GM12872 (cell line): ENCODE results near the gene CRTC3.

Experiments
- TF ChIP-seq, protein P1 (sequence below): IDR thresholded peaks from 3 replicates; pipeline ENCODE4 v1.5.1; 2011; ENCODE audit warnings: low read depth, mild to moderate bottlenecking, low read length, moderate library complexity; ENCODE audit not compliant: insufficient read depth

Gene CRTC3

GRCh38 chr15:90643301-90643632, 113.5 kb downstream of the CRTC3 start:
- TF ChIP-seq, protein P1, sequence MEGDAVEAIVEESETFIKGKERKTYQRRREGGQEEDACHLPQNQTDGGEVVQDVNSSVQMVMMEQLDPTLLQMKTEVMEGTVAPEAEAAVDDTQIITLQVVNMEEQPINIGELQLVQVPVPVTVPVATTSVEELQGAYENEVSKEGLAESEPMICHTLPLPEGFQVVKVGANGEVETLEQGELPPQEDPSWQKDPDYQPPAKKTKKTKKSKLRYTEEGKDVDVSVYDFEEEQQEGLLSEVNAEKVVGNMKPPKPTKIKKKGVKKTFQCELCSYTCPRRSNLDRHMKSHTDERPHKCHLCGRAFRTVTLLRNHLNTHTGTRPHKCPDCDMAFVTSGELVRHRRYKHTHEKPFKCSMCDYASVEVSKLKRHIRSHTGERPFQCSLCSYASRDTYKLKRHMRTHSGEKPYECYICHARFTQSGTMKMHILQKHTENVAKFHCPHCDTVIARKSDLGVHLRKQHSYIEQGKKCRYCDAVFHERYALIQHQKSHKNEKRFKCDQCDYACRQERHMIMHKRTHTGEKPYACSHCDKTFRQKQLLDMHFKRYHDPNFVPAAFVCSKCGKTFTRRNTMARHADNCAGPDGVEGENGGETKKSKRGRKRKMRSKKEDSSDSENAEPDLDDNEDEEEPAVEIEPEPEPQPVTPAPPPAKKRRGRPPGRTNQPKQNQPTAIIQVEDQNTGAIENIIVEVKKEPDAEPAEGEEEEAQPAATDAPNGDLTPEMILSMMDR = no peak

DNA sequence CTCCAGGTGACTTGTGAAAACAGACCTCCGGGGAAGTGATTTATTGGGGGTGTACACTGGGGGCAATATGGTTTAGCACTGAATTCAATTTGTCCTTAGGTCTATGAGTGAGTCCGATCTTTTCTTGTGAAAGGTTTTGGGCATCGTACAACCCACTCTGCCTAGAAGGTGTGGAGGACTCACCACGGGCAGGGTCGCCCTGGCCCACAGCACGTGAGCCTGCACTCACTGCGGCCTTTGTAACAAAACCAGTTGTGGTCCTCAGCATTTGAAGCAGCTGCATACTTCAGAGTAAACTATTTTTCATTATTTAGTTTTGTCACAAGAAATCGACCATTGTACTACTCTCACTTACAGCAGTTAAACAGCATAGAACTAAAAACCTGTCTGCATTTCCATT, 114.8 kb downstream of the CRTC3 start:
- TF ChIP-seq, protein P1 = no peak

GRCh38 chr15:90644952-90645725, 115.4 kb downstream of the CRTC3 start:
- TF ChIP-seq, protein P1 = no peak

DNA sequence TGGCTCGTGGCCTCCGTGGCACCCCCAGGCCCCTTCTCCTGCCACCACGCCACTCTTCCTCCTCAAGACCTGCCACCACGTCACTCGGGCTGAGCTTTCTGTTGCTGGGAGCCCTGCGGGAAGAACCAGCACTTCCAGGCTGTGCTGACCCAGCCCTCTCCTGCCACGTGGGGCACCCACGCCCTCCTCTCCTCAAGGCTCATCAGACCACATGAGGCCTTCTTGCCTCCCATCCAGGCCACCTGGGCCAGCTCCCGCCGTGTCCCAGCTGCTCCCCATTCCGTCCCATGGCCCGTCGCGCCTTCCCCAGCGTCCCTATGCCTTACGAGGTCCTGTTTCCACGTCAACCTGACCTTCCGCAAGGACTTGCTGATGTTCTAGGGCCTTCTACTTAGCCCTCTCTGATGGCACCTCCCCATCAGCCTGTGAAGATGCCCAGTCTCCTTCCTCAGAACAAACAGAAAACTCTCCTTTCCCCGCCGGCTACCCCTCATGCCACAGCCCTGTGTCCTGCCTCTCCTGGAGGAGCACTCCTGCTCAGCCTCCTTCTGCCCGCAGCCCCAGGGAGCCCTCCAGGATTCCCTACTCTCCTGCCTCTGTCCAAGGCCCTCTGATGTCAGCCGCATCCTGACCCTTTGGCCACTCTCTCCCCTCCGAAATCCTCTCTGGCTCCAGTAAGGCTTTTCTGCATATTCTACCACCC, 116.3 kb downstream of the CRTC3 start:
- TF ChIP-seq, protein P1 = no peak

DNA sequence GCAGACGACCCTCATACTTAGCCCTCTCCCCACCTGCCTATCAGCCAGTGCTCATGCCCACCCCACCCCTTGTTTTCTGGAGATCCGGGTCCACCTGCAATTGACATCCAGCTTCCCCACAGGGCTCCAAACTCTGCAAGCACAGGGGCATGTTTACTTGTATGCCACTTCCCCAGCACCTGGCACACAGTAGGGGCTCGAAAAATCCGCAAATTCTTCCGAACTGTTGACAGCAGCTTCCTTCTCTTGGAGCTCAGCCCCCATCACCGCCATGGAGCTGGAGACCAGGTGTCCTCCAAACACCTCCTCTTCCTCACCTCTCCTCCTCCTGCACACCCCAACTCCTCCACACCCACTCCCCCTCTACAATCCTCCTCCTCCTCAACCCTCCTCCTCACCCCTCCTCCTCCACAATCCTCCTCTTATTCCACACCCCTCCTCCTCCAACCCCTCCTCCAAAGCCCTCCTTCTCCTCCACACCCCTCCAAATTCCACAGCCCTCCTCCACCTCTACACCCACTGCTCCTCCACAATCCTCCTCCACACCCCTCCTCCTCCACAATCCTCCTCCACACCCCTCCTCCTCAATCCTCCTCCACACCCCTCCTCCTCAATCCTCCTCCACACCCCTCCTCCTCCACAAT, 117.1 kb downstream of the CRTC3 start:
- TF ChIP-seq, protein P1 = no peak

DNA sequence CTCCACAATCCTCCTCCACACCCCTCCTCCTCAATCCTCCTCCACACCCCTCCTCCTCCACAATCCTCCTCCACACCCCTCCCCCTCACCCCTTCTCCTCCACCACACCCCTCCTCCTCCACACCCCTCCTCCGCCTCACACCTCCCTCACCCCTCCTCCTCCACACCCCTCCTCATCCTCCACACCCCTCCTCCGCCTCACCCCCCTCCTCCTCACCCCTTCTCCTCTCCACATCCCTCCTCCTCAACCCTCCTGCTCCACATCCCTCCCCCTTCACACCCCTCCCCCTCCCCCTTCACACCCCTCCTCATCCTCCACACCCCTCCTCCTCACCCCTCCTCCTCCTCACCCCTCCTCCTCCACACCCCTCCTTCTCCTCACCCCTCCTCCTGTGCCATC, 117.6 kb downstream of the CRTC3 start:
- TF ChIP-seq, protein P1 = no peak
